SK-N-MC (cell line): ENCODE results near the gene ZNF740.

Source experiments
- EZH2 ChIP-seq: fragments of 200-600 bp; sonication (generic); IDR thresholded peaks from one replicate; pipeline ENCODE4 v1.6.1; 2017; ENCODE audit warnings: antibody characterized with exemption
- POLR2AphosphoS5 ChIP-seq: IDR thresholded peaks from 2 replicates; pipeline ENCODE4 v1.6.1; 2012; ENCODE audit warnings: mild to moderate bottlenecking, low read depth, low read length, borderline replicate concordance

DNA sequence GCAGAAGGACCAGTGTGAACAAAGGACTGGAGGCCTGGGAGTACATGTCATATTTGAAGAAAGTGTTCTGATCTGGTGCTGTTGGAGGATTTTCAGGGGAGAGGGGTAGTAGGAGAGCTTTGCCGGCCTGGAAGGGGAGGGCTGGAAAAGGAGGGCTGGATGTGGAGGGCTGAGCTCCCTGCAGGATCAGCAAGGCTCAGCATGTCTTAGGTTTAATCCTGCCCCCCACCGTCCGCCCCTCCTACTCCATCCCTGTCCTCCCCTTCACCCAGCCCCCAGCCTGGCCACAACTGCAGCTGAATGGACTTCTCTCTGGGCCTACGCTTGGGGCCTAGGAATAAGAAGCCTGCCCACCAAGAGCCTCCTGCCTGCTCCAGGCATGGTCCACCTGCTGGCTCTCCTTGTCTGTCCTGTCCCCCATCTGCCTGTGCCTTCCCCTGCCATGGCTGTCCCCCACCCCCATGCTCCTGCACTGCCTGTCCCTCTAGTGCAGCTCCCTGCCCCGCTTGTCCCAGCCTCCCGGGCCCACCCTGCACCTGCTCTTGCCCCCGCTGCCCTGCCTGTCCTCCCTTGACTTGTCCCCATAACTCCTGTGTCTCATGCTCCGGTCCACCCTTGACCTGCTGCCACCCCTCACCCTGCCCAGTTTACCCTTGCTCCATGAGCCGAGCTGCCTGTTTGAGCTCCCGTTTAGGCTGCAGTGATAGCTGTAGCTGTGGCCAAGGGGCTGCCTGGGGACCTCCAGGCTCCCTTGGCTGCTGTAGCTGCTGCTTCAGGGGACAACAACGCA is 61.3 kb downstream of the ZNF740 start:
- TF ChIP-seq EZH2, result no peak
- no peak for TF ChIP-seq POLR2AphosphoS5
